ENCODE data around the gene DISC1. TPM values are rescaled to one million over a fixed set of nuclear protein-coding genes. Genes with fewer than 3 reads are reported as not detected.

DISC1 gene
- polyA plus RNA-seq, 1 donor from 2014 or later = 0.84 TPM

DNA sequence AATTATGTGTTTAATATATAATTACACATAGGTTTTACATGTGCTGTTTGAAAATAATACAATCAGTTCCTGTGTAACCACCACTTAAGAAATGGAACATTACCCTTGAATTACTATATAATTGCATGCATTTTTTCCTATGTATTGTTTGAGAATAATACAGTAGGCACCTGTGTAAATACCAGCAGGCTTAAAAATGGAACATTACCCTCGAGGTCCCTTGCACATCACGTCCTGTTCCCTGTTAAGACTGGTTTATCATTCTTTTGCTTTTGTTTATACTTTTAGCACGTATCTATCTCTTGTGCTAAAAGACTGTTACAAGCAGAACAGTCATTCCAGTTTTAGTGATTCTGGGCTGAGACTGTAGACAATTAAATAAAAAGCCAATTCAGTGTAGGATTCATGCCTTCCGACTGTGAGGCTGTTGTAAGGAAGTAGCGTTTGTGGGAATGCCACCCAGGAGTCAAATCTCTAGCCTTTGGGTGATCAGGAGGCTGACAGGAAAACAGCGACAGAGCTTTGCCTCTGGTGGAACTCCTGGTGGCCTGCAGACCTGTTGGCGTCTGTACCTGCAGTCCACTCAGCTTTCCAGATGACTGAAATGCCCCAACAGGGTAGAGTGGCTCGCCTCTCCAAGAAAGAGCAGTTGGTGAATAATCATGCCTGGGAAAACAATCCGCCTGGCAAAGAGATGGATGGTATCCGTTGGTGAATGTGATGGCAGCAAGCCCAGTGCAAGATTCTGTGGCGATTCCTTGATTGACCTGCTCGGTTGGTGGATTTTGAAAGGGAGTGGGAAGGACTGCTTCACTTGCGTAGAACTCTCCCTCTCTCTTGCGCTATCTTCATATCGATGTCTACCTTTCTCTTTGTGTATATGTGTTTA lies 58.0 kb downstream of the DISC1 start:
- H3F3A ChIP-seq (ENCODE audit: insufficient read depth, low read length, poor library complexity, severe bottlenecking) = no peaks in the 10 kb centered on the region
- no peak overlapping the region for H3K4me3 ChIP-seq (ENCODE audit: low read length)
- H4K20me1 ChIP-seq (ENCODE audit: insufficient read depth) = no peaks in the 10 kb centered on the region
- no peaks in the 10 kb centered on the region for H3K9me2 ChIP-seq (ENCODE audit: insufficient read depth, low read length)
- H3K36me3 ChIP-seq (ENCODE audit: insufficient read depth, low read length) = no peaks in the 10 kb centered on the region
- H3K9ac ChIP-seq (ENCODE audit: low read length) = no peak overlapping the region
- no peak overlapping the region for H3K27ac ChIP-seq (ENCODE audit: low read length)
- H3K27me3 ChIP-seq (ENCODE audit: insufficient read depth, low read depth, low read length) = no peaks in the 10 kb centered on the region
- H3K9me3 ChIP-seq (ENCODE audit: low read length) = no peaks in the 10 kb centered on the region
- TF ChIP-seq EP300 (conservative IDR thresholded peaks at IDR 0.05; ENCODE audit: poor library complexity, severe bottlenecking) (no peak), POLR2AphosphoS5 (IDR thresholded peaks at IDR 0.05) (no peak), RAD21 (conservative IDR thresholded peaks at IDR 0.05) (no peak), MXI1 (conservative IDR thresholded peaks at IDR 0.05; ENCODE audit: poor library complexity, severe bottlenecking) (no peak), EZH2 (IDR thresholded peaks at IDR 0.05; ENCODE audit: borderline replicate concordance, insufficient read depth, low read length, poor library complexity, severe bottlenecking) (no peak), TAF1 (IDR thresholded peaks at IDR 0.05; ENCODE audit: low read depth) (no peak), CTCF (IDR thresholded peaks at IDR 0.05; ENCODE audit: poor library complexity, severe bottlenecking) (no peak), SMC3 (conservative IDR thresholded peaks at IDR 0.05; ENCODE audit: poor library complexity) (no peak)
- TF ChIP-seq, protein P1, sequence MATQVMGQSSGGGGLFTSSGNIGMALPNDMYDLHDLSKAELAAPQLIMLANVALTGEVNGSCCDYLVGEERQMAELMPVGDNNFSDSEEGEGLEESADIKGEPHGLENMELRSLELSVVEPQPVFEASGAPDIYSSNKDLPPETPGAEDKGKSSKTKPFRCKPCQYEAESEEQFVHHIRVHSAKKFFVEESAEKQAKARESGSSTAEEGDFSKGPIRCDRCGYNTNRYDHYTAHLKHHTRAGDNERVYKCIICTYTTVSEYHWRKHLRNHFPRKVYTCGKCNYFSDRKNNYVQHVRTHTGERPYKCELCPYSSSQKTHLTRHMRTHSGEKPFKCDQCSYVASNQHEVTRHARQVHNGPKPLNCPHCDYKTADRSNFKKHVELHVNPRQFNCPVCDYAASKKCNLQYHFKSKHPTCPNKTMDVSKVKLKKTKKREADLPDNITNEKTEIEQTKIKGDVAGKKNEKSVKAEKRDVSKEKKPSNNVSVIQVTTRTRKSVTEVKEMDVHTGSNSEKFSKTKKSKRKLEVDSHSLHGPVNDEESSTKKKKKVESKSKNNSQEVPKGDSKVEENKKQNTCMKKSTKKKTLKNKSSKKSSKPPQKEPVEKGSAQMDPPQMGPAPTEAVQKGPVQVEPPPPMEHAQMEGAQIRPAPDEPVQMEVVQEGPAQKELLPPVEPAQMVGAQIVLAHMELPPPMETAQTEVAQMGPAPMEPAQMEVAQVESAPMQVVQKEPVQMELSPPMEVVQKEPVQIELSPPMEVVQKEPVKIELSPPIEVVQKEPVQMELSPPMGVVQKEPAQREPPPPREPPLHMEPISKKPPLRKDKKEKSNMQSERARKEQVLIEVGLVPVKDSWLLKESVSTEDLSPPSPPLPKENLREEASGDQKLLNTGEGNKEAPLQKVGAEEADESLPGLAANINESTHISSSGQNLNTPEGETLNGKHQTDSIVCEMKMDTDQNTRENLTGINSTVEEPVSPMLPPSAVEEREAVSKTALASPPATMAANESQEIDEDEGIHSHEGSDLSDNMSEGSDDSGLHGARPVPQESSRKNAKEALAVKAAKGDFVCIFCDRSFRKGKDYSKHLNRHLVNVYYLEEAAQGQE (IDR thresholded peaks at IDR 0.05; ENCODE audit: borderline replicate concordance) = no peak
- H3K79me2 ChIP-seq (replicated peaks; ENCODE audit: insufficient read depth, low read length) = no peaks in the 10 kb centered on the region
- H3K4me2 ChIP-seq (ENCODE audit: low read length) = no peak overlapping the region
- H2AFZ ChIP-seq (ENCODE audit: low read depth, low read length) = no peak overlapping the region

DNA sequence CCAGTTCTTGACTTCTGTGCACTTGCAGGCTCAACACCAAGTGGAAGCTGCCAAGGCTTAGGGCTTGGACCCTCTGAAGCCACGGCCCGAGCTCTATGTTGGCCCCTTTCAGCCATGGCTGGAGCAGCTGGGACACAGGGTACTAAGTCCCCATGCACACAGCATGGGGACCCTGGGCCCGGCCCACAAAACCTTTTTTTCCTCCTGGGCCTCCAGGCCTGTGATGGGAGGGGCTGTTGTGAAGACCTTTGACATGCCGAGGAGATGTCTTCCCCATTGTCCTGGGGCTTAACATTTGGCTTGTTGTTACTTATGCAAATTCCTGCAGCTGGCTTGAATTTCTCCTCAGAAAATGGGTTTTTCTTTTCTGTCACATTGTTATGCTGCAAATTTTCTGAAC lies 59.8 kb downstream of the DISC1 start:
- no peaks in the 10 kb centered on the region for H3F3A ChIP-seq (ENCODE audit: insufficient read depth, low read length, poor library complexity, severe bottlenecking)
- no peaks in the 10 kb centered on the region for H3K9me2 ChIP-seq (ENCODE audit: insufficient read depth, low read length)
- TF ChIP-seq, protein P1 (IDR thresholded peaks at IDR 0.05; ENCODE audit: borderline replicate concordance) = no peak
- TF ChIP-seq MXI1 (conservative IDR thresholded peaks at IDR 0.05; ENCODE audit: poor library complexity, severe bottlenecking) (no peak), POLR2AphosphoS5 (IDR thresholded peaks at IDR 0.05) (no peak), CTCF (IDR thresholded peaks at IDR 0.05; ENCODE audit: poor library complexity, severe bottlenecking) (no peak), RAD21 (conservative IDR thresholded peaks at IDR 0.05) (no peak), EP300 (conservative IDR thresholded peaks at IDR 0.05; ENCODE audit: poor library complexity, severe bottlenecking) (no peak), EZH2 (IDR thresholded peaks at IDR 0.05; ENCODE audit: borderline replicate concordance, insufficient read depth, low read length, poor library complexity, severe bottlenecking) (no peak), TAF1 (IDR thresholded peaks at IDR 0.05; ENCODE audit: low read depth) (no peak), SMC3 (conservative IDR thresholded peaks at IDR 0.05; ENCODE audit: poor library complexity) (no peak)
- H2AFZ ChIP-seq (ENCODE audit: low read depth, low read length) = no peak overlapping the region
- H3K79me2 ChIP-seq (replicated peaks; ENCODE audit: insufficient read depth, low read length) = no peaks in the 10 kb centered on the region
- H3K4me2 ChIP-seq (ENCODE audit: low read length) = no peak overlapping the region
- H3K9me3 ChIP-seq (ENCODE audit: low read length) = no peaks in the 10 kb centered on the region
- no peaks in the 10 kb centered on the region for H3K27me3 ChIP-seq (ENCODE audit: insufficient read depth, low read depth, low read length)
- no peak overlapping the region for H3K9ac ChIP-seq (ENCODE audit: low read length)
- H3K36me3 ChIP-seq (ENCODE audit: insufficient read depth, low read length) = no peaks in the 10 kb centered on the region
- no peaks in the 10 kb centered on the region for H4K20me1 ChIP-seq (ENCODE audit: insufficient read depth)
- no peak overlapping the region for H3K4me3 ChIP-seq (ENCODE audit: low read length)
- H3K27ac ChIP-seq (ENCODE audit: low read length) = no peak overlapping the region

All from neural cell (in vitro differentiated cells).